ENCODE data around the gene EXOC4. TPM values are rescaled to one million over a fixed set of nuclear protein-coding genes. Genes with fewer than 3 reads are reported as not detected.

EXOC4 gene
- total RNA-seq, 4 donors from 2014 or later: 36.9 to 78.0 (median 52.2) TPM

DNA sequence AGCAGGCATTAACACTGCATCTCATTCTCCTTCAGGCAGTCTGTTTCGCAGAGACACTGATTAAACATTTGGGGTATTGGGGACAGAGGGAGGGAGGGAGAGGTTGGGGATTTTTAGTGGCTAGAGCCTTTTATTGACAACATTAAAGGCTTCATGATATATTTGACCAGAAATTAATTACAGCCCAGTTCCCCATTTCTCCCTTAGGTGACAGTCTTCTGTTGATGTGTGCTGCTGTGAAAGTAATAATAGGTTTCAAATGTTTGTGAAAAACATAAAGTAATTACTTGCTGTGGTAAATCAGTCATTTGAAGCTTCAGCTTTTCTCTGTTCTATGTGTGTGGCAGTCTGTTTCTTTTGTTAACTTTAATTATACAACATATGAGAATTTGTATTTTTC is 769.0 kb downstream of the EXOC4 start:
- H3K4me1 ChIP-seq: no peaks in the 10 kb centered on the region
- no peaks in the 10 kb centered on the region for H3K9me3 ChIP-seq
- no peak overlapping the region for H3K27ac ChIP-seq
- no peaks in the 10 kb centered on the region for H3K36me3 ChIP-seq
- intact Hi-C loops (cut with DNase I; ENCODE audit: low total_unique reads): no loop called here
- in situ Hi-C loops (cut with MboI; ENCODE audit: low sequenced_read_pairs in 4 of 4): no loop called here
- ATAC-seq (no peak), DNase-seq (no peak)
- no peak overlapping the region for H3K4me3 ChIP-seq
- no peaks in the 10 kb centered on the region for H3K27me3 ChIP-seq
- TF ChIP-seq, protein P1, sequence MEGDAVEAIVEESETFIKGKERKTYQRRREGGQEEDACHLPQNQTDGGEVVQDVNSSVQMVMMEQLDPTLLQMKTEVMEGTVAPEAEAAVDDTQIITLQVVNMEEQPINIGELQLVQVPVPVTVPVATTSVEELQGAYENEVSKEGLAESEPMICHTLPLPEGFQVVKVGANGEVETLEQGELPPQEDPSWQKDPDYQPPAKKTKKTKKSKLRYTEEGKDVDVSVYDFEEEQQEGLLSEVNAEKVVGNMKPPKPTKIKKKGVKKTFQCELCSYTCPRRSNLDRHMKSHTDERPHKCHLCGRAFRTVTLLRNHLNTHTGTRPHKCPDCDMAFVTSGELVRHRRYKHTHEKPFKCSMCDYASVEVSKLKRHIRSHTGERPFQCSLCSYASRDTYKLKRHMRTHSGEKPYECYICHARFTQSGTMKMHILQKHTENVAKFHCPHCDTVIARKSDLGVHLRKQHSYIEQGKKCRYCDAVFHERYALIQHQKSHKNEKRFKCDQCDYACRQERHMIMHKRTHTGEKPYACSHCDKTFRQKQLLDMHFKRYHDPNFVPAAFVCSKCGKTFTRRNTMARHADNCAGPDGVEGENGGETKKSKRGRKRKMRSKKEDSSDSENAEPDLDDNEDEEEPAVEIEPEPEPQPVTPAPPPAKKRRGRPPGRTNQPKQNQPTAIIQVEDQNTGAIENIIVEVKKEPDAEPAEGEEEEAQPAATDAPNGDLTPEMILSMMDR (IDR thresholded peaks at IDR 0.05 in 4 of 5, conservative IDR thresholded peaks at IDR 0.05 in 1 of 5): no peak
- TF ChIP-seq POLR2A (IDR thresholded peaks at IDR 0.05): no peak

DNA sequence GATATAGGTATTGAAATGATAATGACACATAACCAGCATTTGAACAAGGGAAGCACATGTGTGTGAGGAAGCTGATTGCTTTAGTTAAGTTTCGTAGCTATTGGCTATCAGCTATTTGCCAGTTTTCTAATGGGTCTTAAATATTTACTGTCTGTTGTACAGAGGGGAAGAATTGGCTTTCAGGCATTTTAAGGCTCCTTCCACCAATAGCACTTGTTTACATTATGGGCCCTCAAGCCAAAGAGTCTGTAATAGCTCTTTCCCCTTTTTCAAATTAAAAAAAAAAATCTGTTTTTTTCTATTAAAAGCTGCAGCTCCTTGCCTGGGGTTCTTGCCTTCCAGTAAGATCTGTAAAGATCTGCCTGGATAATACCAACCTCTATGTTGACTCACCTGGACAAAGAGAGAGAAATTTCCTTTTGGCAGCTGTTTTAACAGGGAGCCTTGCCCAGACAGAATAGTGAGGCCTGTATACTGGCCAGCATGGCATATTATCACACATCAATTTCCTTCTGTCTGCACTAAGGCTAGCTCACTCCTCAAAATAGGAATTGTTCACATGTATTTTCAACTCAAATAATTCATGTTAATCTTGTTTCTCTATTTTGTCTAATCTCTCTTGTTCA is 769.5 kb downstream of the EXOC4 start:
- H3K9me3 ChIP-seq: no peaks in the 10 kb centered on the region
- TF ChIP-seq, protein P1 (IDR thresholded peaks at IDR 0.05 in 4 of 5, conservative IDR thresholded peaks at IDR 0.05 in 1 of 5): no peak
- TF ChIP-seq POLR2A (IDR thresholded peaks at IDR 0.05): no peak
- H3K27ac ChIP-seq: no peak overlapping the region
- DNase-seq: no peak
- H3K4me3 ChIP-seq: no peak overlapping the region
- no peaks in the 10 kb centered on the region for H3K27me3 ChIP-seq
- no peaks in the 10 kb centered on the region for H3K4me1 ChIP-seq
- no peak for ATAC-seq
- no peaks in the 10 kb centered on the region for H3K36me3 ChIP-seq
- intact Hi-C loops (cut with DNase I; ENCODE audit: low total_unique reads): no loop called here
- in situ Hi-C loops (cut with MboI; ENCODE audit: low sequenced_read_pairs in 4 of 4): no loop called here

DNA sequence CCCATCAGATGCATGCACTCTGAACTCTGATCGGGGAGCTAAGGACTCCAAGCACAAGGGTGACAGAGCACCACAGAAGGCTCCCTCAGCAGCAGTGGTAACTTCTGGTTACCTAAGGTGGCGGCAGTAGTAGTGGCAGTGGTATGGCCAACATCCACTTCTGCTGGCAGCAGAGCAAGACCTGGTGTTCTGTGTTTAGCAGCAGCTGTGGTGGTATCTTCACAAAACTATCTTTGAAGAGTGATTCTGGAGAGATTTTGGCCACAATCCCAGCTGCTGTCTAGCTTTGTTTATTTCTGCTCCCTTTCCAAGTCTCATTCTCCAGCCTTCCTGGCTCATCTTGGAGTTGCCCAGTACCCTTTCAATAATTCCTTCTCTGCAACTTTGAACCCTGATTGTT is 771.9 kb downstream of the EXOC4 start:
- no peaks in the 10 kb centered on the region for H3K4me1 ChIP-seq
- in situ Hi-C loops (cut with MboI; ENCODE audit: low sequenced_read_pairs in 4 of 4): no loop called here
- no peaks in the 10 kb centered on the region for H3K27me3 ChIP-seq
- no peaks in the 10 kb centered on the region for H3K36me3 ChIP-seq
- H3K27ac ChIP-seq: no peak overlapping the region
- TF ChIP-seq, protein P1 (IDR thresholded peaks at IDR 0.05 in 4 of 5, conservative IDR thresholded peaks at IDR 0.05 in 1 of 5): no peak
- no peak for TF ChIP-seq POLR2A (IDR thresholded peaks at IDR 0.05)
- no peaks in the 10 kb centered on the region for H3K9me3 ChIP-seq
- no peak for DNase-seq
- intact Hi-C loops (cut with DNase I; ENCODE audit: low total_unique reads): no loop called here
- no peak for ATAC-seq
- H3K4me3 ChIP-seq: no peak overlapping the region

DNA sequence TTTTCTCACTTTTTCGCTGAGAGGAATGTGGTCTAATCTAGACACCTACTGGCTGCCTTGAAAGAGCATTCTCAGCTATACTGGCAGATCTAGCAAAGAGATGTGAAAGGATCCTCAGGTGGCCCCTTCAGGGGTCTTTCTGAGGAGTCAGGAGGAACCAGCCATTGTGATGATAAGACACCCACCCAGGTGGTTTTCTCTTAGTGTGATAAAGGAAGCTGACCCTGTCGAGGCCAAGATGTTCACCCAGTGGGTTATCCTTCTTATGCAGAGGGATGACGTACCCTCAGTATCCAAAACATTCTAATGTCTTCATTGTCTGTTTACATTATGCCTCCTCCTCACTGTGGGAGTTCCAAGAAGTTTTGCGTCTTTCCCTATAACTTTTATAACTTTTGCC is 776.0 kb downstream of the EXOC4 start:
- TF ChIP-seq, protein P1 (IDR thresholded peaks at IDR 0.05 in 4 of 5, conservative IDR thresholded peaks at IDR 0.05 in 1 of 5): no peak
- no peak for TF ChIP-seq POLR2A (IDR thresholded peaks at IDR 0.05)
- no peak overlapping the region for H3K4me3 ChIP-seq
- H3K4me1 ChIP-seq: no peaks in the 10 kb centered on the region
- H3K36me3 ChIP-seq: no peaks in the 10 kb centered on the region
- no peak overlapping the region for H3K27ac ChIP-seq
- H3K27me3 ChIP-seq: no peaks in the 10 kb centered on the region
- H3K9me3 ChIP-seq: no peaks in the 10 kb centered on the region
- in situ Hi-C loops (cut with MboI; ENCODE audit: low sequenced_read_pairs in 4 of 4) (no loop called here), intact Hi-C loops (cut with DNase I; ENCODE audit: low total_unique reads) (no loop called here)
- DNase-seq (no peak), ATAC-seq (no peak)

DNA sequence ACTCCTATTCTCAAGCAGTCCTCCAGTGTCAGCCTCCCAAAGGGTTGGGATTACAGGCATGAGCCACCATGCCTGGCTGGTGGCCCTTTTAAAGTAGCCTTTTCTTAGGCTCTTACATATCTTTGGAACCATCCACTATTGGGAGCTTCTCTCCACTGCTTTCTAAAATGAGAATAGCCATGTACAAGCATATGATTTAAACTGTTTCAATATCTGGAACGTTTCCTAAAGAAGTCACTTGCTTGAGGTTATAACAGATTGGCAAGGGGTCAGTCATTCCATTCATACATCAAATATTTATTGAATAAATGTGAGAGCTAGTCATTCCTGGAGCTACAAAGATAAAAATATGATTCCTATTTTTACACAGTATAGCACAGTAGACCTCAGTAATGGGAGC is 776.9 kb downstream of the EXOC4 start:
- Histone ChIP-seq H3K4me1 (no peaks in the 10 kb centered on the region), H3K27ac (no peak overlapping the region), H3K27me3 (no peaks in the 10 kb centered on the region), H3K36me3 (no peaks in the 10 kb centered on the region), H3K9me3 (no peaks in the 10 kb centered on the region), H3K4me3 (no peak overlapping the region)
- DNase-seq: no peak
- TF ChIP-seq, protein P1 (IDR thresholded peaks at IDR 0.05 in 4 of 5, conservative IDR thresholded peaks at IDR 0.05 in 1 of 5): no peak
- TF ChIP-seq POLR2A (IDR thresholded peaks at IDR 0.05): no peak
- intact Hi-C loops (cut with DNase I; ENCODE audit: low total_unique reads) (no loop called here), in situ Hi-C loops (cut with MboI; ENCODE audit: low sequenced_read_pairs in 4 of 4) (no loop called here)
- no peak for ATAC-seq

Measured in gastrocnemius medialis (tissue), 4 donors.